Endothelial cell of umbilical vein (primary cell): ENCODE data around the gene B3GNT3. TPM values are rescaled to one million over a fixed set of nuclear protein-coding genes. Genes with fewer than 3 reads are reported as not detected.

Experiments
- BruUV-seq: library from RNA; stranded (reverse); fragments of 400-500 nt; replicated peaks from 2 replicates; lab custom pipeline; 2021; lab: Mats Ljungman, UMichigan
- CTCF ChIA-PET: fragments of 300-600, 350-600 bp; sonication (Branson Sonifier 250); formaldehyde crosslinking; loops from one replicate; lab custom pipeline; 2021; ENCODE audit warnings: antibody characterized with exemption, inconsistent platforms; lab: Charles Lee
- POLR2A ChIA-PET: fragments of 300-600, 350-600 bp; sonication (Branson Sonifier 250); formaldehyde crosslinking; loops from one replicate; lab custom pipeline; 2021; ENCODE audit warnings: antibody characterized with exemption, inconsistent platforms; lab: Charles Lee
- DNase-seq: peaks from one replicate; pipeline ENCODE4 v3.0.0-alpha.2; 2011; ENCODE audit warnings: low read depth, low spot score
- FAIRE-seq: peaks from 2 replicates; lab custom pipeline; 2011; peaks lifted over from hg19 to GRCh38; lab: Jason Lieb, UNC
- H2AFZ ChIP-seq: 2 replicates; pipeline ENCODE4 v1.6.0; 2012; ENCODE audit warnings: low read depth, low read length, control low read depth, inconsistent platforms
- H3K27ac ChIP-seq: 2 replicates; pipeline ENCODE4 v1.5.1; 2011; ENCODE audit warnings: low read depth, mild to moderate bottlenecking, control low read depth, low read length, moderate library complexity; ENCODE audit not compliant: insufficient read depth
- H3K27me3 ChIP-seq, 2 experiments: 2 replicates each; pipeline versions ENCODE4 v1.6.0 to v1.6.1; 2011; ENCODE audit warnings: low read length in 2 of 2, mixed read lengths in 1 of 2; ENCODE audit not compliant: control insufficient read depth in 2 of 2, insufficient read depth in 2 of 2
- H3K36me3 ChIP-seq, 2 experiments: 2 replicates in 1 of 2; 3 replicates in 1 of 2; pipeline ENCODE4 v1.5.1; 2011; ENCODE audit warnings: low read length in 2 of 2, mild to moderate bottlenecking in 1 of 2, moderate library complexity in 1 of 2; ENCODE audit not compliant: control insufficient read depth in 2 of 2, insufficient read depth in 2 of 2; ENCODE audit errors: extremely low read depth in 1 of 2
- H3K4me1 ChIP-seq: 3 replicates; pipeline ENCODE4 v1.5.1; 2011; ENCODE audit warnings: mild to moderate bottlenecking, low read length; ENCODE audit not compliant: control insufficient read depth, insufficient read depth; ENCODE audit errors: extremely low read depth
- H3K4me2 ChIP-seq: 2 replicates; pipeline ENCODE4 v1.6.1; 2011; ENCODE audit warnings: low read length, control low read depth, mixed read lengths; ENCODE audit not compliant: insufficient read depth
- H3K4me3 ChIP-seq, 3 experiments: fragments of 200-600 bp in 1 of 3; sonication (generic), shearing (Covaris generic) in 1 of 3; replicated peaks in 1 of 3; 2 replicates each; pipeline ENCODE4 v1.5.1; 2011 to 2016; ENCODE audit warnings: control low read depth in 3 of 3, low read length in 3 of 3, mild to moderate bottlenecking in 2 of 3, inconsistent platforms in 1 of 3, low read depth in 1 of 3, moderate library complexity in 1 of 3; ENCODE audit not compliant: insufficient read depth in 1 of 3
- H3K79me2 ChIP-seq: 2 replicates; pipeline ENCODE4 v1.6.0; 2012; ENCODE audit warnings: low read length, inconsistent platforms; ENCODE audit not compliant: control insufficient read depth, insufficient read depth
- H3K9ac ChIP-seq: replicated peaks from 2 replicates; pipeline ENCODE3; 2011; ENCODE audit warnings: low read length, control low read depth; ENCODE audit not compliant: insufficient read depth; ENCODE audit errors: extremely low read depth
- H3K9me1 ChIP-seq: replicated peaks from 3 replicates; pipeline ENCODE4 v1.6.0; 2011; ENCODE audit warnings: mild to moderate bottlenecking, low read length; ENCODE audit not compliant: control insufficient read depth, insufficient read depth; ENCODE audit errors: extremely low read depth
- H3K9me3 ChIP-seq: replicated peaks from 2 replicates; pipeline ENCODE4 v1.5.1; 2012; ENCODE audit warnings: low read length, inconsistent platforms; ENCODE audit not compliant: control insufficient read depth, insufficient read depth
- H4K20me1 ChIP-seq: replicated peaks from 2 replicates; pipeline ENCODE3; 2011; ENCODE audit warnings: mild to moderate bottlenecking, low read length; ENCODE audit not compliant: control insufficient read depth, insufficient read depth; ENCODE audit errors: extremely low read depth
- CTCF ChIP-seq, 2 donors: IDR thresholded peaks; 1 replicate in 1 of 2; 2 replicates in 1 of 2; pipeline ENCODE4 v1.5.1; 2011; ENCODE audit warnings: low read length in 2 of 2, mild to moderate bottlenecking in 2 of 2, moderate library complexity in 2 of 2, control low read depth in 1 of 2, inconsistent platforms in 1 of 2, low read depth in 1 of 2; ENCODE audit not compliant: insufficient read depth in 1 of 2; ENCODE audit errors: extremely low read depth in 1 of 2
- EZH2 ChIP-seq: IDR thresholded peaks from 2 replicates; pipeline ENCODE4 v1.6.1; 2012; ENCODE audit warnings: borderline replicate concordance, low read depth, mild to moderate bottlenecking, moderate library complexity, low read length, inconsistent platforms; ENCODE audit not compliant: severe bottlenecking
- FOS ChIP-seq: IDR thresholded peaks from 2 replicates; pipeline ENCODE4 v1.6.1; 2011; ENCODE audit warnings: mild to moderate bottlenecking, low read length, moderate library complexity, borderline replicate concordance; ENCODE audit not compliant: insufficient read depth
- GATA2 ChIP-seq: IDR thresholded peaks from 2 replicates; pipeline ENCODE4 v1.7.0; 2011; ENCODE audit warnings: low read depth, mild to moderate bottlenecking, moderate library complexity, mixed read lengths, low read length; ENCODE audit not compliant: insufficient read length, insufficient read depth
- JUN ChIP-seq: IDR thresholded peaks from 2 replicates; pipeline ENCODE4 v1.6.1; 2011; ENCODE audit warnings: borderline replicate concordance, low read depth; ENCODE audit not compliant: insufficient read length, insufficient read depth
- MAX ChIP-seq: IDR thresholded peaks from 2 replicates; pipeline ENCODE4 v1.6.1; 2011; ENCODE audit not compliant: insufficient read depth, insufficient read length
- MYC ChIP-seq: IDR thresholded peaks from one replicate; pipeline ENCODE4 v1.6.1; 2011; ENCODE audit warnings: mild to moderate bottlenecking, low read depth, low read length
- POLR2A ChIP-seq: IDR thresholded peaks from 2 replicates; pipeline ENCODE4 v1.6.1; 2012; ENCODE audit warnings: low read depth, mild to moderate bottlenecking, control low read depth, low read length
- POLR2AphosphoS5 ChIP-seq: IDR thresholded peaks from 2 replicates; pipeline ENCODE4 v1.6.1; 2012; ENCODE audit warnings: low read depth, mild to moderate bottlenecking, control low read depth, low read length, moderate library complexity; ENCODE audit not compliant: insufficient read depth
- dilution Hi-C: fragments of 300-500 bp; cut with MboI; formaldehyde crosslinking; loops from one replicate; pipeline ENCODE4 v1.15.0; 2019; ENCODE audit warnings: low sequenced_read_pairs; ENCODE audit not compliant: extremely low pct_ligation_motif_present
- intact Hi-C: fragments of 100-400 bp; cut with micrococcal nuclease; formaldehyde crosslinking; loops from one replicate; pipeline ENCODE4 v1.10.0; 2022
- polyA plus RNA-seq, 4 experiments: library from polyadenylated mRNA; depleted of rRNA in 3 of 4; stranded (reverse) in 3 of 4; unstranded in 1 of 4; fragments of >200 nt; gene quantifications; 2 replicates each; pipeline versions ENCODE4 v1.2.1 to v1.2.3, GENCODE V29; 2011 to 2012; ENCODE audit warnings: missing spikeins in 1 of 4
- total RNA-seq: library from RNA; stranded (reverse); gene quantifications from 2 replicates; pipeline ENCODE4 v1.2.3, GENCODE V29; 2021

B3GNT3 gene
- total and polyA plus RNA-seq, 2 donors (not counting 3 experiments of a cell fraction or from before 2014, with no cell fraction given), result 0.10 TPM; not detected in 1

DNA sequence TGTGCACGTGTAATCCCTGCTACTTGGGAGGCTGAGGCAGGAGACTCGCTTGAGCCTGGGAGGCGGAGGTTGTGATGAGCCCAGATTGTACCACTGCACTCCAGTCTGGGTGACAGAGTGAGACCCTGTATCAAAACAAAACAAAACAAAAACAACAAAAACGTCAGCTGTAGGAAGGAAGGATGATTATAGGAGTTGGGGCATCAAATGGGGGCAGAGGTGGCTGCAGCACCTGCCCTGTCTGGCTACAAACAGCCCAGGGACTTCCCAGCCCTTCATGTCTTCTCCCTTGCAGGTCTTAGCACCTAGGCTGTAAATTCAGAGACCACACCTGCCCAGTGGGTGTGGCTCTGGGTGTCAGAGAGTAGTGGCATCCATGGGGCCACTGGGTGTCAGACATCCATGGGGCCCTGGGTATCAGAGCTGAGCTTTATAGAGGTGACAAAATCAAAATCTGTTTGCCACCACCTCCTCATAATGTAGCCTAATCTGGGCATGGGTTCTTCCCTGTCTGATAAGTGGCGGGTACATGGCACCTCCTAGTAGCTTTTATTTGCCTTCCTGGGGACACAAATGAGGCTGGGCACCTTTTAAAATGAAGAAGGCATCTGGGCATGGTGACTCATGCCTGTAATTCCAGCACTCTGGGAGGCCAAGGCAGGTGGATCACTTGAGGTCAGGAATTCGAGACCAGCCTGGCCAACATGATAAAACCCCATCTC, 4.7 kb upstream of the B3GNT3 start:
- dilution Hi-C loops, result no loop called here
- Histone ChIP-seq H3K9ac (no peak overlapping the region), H3K4me2 (no peak overlapping the region), H3K4me1 (peaks cover 3% of the 10 kb centered on the region), H2AFZ (no peak overlapping the region), H4K20me1 (no peaks in the 10 kb centered on the region), H3K9me3 (no peaks in the 10 kb centered on the region), H3K4me3 (no peak overlapping the region), H3K36me3 (no peaks in the 10 kb centered on the region), H3K27ac (no peak overlapping the region), H3K9me1 (no peaks in the 10 kb centered on the region), H3K27me3 (peaks cover 9% of the 10 kb centered on the region in 2 experiments), H3K79me2 (no peaks in the 10 kb centered on the region)
- POLR2A ChIA-PET, result no interaction called here
- no peak for DNase-seq
- FAIRE-seq, result no peak
- TF ChIP-seq FOS, result no peak
- TF ChIP-seq JUN, result no peak
- TF ChIP-seq CTCF (IDR thresholded peaks at IDR 0.05; ENCODE audit: extremely low read depth in 1 of 2, insufficient read depth in 1 of 2, low read depth in 1 of 2, low read length in 2 of 2), result no peak
- TF ChIP-seq POLR2A, result no peak
- no peak for TF ChIP-seq MYC
- no peak for TF ChIP-seq POLR2AphosphoS5
- no peak for TF ChIP-seq MAX
- no peak for TF ChIP-seq GATA2
- TF ChIP-seq EZH2, result no peak
- CTCF ChIA-PET, result interaction anchor here (1.3 kb wide), 1 partner anchor 10 kb away, joined by 3 read pairs; no protein-coding TSS in a partner anchor
- no TSS peak for BruUV-seq
- intact Hi-C loops, result loop anchor here (5.0 kb wide), 1 partner anchor 142 kb away; the partner anchor contains the start of gene CCDC124
